GM18907 (cell line): ENCODE data around the gene PGBD5.

Experiments used
- ATAC-seq: cut with Tn5 transposase; IDR thresholded peaks from one replicate; pipeline ENCODE4 v1.9.1; 2021; ENCODE audit warnings: mild to moderate bottlenecking, moderate library complexity; ENCODE audit not compliant: unreplicated experiment

PGBD5 gene

GRCh38 chr1:230377851-230378250 lies 48.3 kb downstream of the PGBD5 start:
- no peak for ATAC-seq

DNA sequence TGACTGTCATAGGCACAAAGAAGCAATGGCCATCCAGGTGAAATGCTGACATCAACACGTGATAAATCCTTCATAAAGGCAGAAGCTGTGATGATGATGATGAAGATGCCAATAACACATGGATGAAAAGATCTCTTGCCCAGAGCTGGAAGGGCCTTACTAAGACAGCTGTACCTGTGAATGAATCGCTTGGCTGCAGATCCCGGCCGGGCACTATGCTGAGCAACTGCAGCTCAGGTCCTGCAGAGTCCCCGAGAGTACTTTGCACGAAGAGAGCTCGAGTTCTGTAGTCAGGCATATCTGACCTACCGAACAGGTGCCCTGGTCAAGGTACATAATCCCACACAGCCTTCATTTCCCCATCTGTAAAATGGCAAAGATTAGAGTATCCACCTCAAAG lies 48.8 kb downstream of the PGBD5 start:
- no peak for ATAC-seq

DNA sequence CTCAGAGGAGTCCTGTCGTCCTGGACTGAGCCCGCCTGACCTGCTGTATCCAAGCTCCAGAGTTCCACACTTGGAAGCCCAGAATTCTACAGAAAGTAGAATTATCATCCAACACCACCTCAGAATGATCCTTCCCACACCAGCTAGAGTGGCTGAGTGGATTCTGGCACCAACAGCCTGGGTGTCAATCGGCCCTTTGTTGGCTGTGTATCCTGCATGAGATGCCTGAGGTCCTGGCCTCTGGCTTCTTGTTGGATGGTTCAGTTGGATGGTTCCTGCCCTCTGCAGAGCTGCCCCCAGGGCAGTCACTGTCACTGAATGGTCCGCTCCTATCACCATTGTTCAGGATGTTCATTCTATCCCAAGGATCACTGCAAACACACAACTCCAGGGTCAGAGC lies 49.8 kb downstream of the PGBD5 start:
- no peak for ATAC-seq

DNA sequence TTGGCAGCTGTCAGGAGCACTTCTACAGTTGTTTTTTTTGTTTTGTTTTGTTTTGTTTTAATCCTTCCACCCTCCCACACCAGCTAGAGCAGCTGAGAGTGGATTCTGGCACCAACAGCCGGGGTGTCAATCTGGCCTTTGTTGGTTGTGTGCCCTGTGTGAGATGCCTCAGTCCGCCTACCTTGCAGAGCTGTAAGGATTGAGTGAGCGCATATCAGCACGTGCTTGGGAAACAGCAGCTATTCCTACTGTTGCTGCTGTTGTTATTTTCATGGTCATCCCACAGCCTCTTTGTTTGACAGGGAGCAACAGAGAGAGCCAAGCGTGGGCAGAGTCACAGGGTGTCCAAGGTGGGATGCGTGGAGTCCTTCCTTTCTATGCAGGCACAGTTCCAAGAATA lies 50.4 kb downstream of the PGBD5 start:
- no peak for ATAC-seq

- ATAC-seq: no peak
These were observed 51.0 kb downstream of the PGBD5 start for GRCh38 chr1:230375147-230375546.

DNA sequence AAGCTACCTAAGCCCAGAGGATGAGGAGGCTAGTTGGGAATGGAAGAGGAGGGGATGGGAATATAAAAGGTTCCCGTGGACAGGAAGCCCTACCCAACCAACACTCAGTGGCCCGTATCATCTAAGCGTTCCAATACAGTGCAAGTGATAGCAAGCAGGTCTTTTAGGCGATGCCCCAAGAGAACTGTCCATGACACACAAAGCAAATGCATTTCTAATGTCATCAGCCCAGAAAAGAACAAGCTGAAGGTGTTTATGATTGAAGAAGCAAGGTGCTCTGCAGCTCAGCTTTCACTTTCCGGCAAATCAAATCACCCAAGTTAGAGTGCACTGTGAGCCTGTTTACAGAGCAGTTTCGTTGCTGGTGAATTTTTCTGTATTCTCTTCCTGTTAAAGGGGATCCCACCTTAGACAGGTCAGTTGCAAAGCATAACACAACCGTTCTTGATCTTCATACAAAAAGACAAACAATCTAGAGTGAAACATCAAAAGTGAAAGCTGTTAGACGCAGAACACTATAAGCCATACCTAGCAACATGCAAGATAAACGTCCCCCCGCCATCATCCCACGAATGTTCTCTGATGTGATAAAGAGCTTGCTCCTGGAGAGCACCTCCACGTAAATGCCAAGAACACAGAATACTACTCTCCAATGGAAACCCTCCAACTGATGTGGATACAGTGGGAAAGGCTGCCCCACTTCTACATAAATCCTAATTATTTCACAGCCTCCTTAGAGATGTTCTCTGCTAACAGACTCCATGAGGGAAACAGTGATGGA lies 54.0 kb downstream of the PGBD5 start:
- no peak for ATAC-seq

GRCh38 chr1:230370109-230370508 lies 56.0 kb downstream of the PGBD5 start:
- ATAC-seq: no peak

GRCh38 chr1:230368871-230369270 lies 57.3 kb downstream of the PGBD5 start:
- ATAC-seq: no peak

DNA sequence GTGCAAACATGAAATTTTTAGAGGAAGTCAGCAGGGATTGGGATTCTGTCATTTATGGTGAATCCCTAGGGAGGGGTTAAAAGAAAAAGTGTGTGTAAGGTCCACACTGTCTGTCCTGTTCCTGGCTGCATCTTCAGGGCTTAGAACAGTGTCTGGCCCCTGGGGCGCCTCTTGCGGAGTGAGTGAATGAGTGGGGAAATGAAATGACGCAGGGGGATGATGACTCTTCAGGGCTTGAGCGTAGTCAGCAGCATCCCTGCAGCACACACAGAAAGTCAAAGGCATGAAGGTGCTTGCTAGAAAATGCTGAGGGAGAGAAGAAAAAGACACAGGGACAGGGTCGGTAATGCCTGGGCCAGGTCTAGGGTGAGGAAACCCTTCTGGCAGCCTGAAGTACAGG lies 57.8 kb downstream of the PGBD5 start:
- ATAC-seq: no peak

DNA sequence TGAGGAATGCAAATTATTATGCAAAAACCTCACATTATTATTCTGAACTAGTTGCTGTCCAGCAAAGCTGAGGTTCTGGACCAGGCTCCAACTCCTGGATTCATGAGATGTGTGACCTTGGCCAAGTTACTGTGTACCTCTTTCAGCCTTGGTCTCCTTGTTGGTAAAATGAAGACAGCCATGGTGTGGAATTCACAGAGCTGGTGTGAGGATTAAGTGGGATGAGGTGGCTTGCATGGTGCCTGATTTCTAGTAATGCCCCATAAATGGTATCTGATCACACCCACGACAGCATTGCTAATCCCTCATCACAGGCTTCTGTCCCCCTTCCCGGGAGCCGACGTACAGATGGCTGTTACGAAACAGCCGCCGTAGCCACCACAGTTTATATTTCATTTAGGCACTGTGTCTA lies 59.6 kb downstream of the PGBD5 start:
- no peak for ATAC-seq

DNA sequence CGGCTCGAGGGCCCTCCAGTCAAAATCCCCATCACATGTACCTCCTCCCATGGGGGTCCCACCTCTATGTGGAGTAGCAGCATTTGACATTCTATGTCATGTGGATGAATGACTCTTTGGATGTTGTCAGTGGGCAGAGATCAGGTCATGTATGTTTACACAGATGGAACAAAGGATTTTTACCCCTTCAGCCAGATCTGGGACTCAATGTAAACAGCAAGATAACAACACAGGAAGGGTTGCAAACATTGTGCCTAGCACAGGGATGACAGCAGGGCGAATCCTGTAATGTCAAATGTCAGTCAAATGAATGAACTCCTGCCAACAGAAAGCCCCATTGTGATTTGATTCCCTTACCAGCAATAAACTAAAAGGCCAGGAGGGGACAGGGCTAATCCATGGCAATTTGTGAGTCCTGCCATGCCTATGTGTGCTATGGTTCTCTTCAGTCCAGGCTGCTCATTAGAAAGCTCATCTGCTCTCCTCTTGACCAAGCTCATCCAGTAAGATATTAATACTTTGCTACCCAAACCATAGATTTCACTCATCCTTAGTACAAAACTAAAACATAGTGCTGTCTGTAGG lies 60.3 kb downstream of the PGBD5 start:
- no peak for ATAC-seq

- ATAC-seq: no peak
These were observed 63.2 kb downstream of the PGBD5 start for GRCh38 chr1:230362949-230363348.

DNA sequence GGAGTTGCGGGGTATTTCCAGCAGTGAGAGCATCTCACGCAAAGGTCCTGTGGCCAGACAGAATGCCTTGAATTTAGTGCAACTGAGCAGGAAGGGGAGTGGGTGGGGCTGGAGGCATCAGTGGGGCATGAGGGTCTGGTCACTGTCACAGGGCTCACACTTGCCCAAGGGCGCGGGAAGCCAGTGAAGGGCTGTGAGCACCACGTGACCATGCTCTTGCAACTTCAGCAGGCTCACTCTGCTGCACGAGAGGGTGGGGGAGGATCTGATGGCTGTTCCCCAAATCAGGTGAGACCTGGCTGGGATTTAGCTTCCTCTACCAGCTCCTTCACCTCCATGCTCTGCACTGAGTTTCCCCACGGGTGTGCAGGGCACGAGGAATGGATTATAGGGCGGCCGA lies 64.2 kb downstream of the PGBD5 start:
- no peak for ATAC-seq

GRCh38 chr1:230359992-230360668 lies 66.0 kb downstream of the PGBD5 start:
- ATAC-seq: no peak

DNA sequence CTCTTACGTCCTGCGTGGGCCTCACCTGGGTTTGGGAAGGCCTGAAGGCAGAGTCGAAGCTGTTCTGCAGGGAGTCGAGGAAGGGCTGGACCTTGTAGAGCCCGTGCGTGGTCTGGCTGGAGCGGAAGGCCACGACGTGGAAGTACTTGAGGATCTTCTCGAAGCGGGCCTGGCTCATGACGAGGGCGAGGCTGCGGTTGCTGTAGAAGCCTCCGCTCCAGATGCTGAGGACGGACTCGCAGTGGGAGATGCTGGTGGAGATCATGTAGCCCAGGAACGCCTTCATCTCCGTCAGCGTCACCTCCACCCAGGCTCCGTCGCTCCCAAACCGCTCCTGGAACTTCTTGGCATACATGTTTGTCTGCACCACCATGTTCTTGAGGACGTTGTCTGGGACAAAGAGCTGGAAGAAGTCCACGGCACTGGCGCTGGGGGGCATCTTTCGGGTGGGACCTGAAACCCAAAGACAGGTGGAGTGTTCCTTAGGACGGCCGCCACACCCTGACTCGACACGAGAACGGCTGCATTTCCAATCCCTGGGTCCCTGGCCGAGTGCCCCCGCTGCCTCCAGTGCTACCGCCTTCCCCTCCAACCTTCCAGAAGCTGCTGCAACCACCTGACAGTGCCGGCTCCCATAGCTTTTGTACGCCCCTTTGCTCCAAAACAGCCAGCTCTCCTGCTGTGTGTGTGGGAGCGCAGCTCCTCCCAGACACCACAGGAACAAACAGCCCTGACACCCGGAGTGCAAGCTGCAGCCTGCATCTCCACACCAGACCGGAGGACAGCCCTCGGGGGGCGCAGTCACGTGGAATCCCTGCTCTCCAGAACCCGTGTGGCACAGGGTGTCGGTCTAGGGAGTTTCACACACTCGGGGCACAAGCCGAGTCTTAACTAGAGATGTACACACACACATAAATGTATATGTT lies 69.0 kb downstream of the PGBD5 start:
- no peak for ATAC-seq

DNA sequence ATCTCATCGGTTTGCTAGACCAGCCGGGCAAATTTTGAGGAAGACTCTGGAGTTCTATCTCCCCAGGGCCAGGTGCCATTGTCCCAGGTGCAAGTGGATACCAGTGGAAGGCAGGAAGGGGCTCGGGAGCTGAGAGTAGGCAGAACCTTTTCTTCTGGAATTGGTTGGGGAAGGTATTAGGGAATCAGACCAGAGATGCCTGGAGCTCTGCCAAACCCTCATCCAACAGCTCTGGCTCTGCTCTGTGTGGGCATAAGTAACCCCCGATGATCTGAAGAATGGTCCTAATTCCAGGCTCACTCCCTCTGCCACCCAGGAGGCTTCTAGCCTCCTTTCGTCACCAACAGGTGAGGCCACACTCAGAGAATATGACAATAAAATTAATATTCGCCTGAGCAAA lies 69.9 kb downstream of the PGBD5 start:
- no peak for ATAC-seq

DNA sequence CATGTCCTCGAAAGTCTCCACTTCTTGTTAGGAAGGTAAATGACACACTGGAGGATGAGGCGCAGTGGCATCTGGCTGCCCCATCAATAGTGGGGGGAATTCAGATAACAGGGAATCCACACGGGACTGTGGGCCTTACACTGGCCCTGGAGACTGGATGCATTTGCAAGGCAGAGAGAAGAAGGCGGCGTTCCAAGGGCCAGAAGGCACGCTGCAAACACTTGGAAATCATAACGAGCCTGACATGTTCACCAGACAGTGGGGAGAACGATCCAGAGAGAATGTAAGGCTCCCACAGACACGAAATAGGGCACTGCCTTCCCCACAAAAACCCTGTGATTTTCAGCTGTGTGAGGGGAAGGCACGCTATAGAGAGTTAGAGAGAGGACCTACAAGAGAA lies 70.5 kb downstream of the PGBD5 start:
- no peak for ATAC-seq

DNA sequence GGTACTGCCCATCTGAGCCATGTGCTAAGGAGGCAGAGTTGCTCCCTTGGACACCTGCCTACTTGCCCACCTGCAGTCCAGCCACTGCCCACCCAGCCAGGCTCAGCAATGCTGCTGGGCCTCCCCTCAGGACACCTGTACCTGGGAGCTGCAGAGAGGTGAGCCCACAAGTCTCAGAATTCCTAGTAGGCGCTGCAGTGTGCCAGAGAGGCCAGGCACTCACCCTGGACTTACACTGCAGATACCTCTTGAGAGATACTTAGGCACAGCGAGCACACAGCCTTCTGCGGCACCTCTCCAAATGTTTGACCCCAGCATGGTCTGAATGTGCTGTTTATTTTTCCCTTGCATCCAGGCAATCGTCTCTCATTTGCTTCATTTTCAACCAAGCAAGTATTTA lies 71.0 kb downstream of the PGBD5 start:
- ATAC-seq: no peak

DNA sequence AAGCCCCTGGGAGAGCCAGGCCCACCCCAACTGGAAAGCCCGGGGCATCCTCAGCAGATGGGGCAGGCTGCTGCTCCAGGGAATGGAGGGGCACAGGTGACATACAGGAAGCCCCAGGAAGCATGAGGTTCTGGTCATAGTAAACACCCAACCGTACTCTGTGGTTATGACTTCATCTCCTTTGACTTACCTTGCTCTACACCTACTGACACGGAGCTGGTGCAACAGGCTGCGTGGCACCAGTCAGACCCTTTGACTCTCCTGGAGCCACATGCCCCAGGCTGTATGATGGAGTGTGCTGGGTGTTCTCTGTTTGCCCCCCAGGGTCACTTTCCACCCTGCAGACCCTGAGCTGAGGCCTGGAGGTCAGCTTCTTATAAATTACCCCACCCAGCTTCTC lies 72.1 kb downstream of the PGBD5 start:
- ATAC-seq: no peak

DNA sequence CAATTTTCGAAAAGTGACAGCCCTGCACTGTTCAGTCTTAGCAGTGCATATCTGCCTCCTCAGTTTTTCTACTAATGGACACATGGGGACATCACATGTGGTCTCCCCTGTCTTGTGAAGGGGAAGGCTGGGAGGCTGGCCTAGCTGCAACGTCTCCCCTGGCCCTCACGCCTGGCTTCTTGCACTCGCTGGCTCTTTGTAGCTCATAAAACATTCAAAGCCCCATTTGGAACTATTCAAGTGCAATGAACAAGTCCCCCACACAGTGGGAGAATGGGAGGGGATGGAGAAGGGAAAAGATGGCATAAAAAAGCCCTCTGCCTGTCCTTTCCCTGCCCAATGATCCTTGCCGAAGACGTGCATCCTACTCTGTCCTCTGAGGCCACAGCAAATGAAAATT lies 73.6 kb downstream of the PGBD5 start:
- ATAC-seq: no peak

DNA sequence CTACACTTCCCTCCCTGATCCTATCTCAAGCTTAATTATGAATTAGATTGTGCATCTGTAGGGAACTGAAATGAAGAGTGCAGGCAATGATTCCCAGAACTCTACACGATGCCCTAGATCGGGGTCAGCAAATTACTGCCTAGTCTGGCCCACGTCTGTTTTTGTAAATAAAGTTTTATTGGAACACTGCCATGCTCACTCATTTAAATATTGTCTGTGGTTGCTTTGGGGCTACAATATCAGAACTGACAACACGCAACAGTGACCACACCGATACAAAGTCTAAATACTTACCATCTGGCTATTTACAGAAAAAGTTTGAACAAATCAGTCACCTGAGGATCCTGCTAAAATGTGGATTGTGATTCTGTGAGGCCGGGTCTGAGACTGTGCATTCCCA lies 74.1 kb downstream of the PGBD5 start:
- no peak for ATAC-seq
